Stomach (tissue), 9 donors: Measurements from ENCODE around the gene GOT1. TPM values are rescaled to one million over a fixed set of nuclear protein-coding genes. Genes with fewer than 3 reads are reported as not detected.
A peak's percentile ranks its signal among the peaks of the same experiment; 100 is the strongest.

Experiments
- DNase-seq, 2 donors: peaks; one replicate each; pipeline versions ENCODE4 v3.0.0 to v3.0.0-alpha.2; 2013 to 2019
- H3K27ac ChIP-seq, 5 donors: fragments of 200-600 bp in 4 of 5; sonication (generic) in 4 of 5; one replicate each; pipeline ENCODE4 v1.5.1; 2013 to 2019; ENCODE audit warnings: mild to moderate bottlenecking in 1 of 5, moderate library complexity in 1 of 5
- H3K27me3 ChIP-seq, 3 donors: fragments of 200-600 bp; sonication (generic); one replicate each; pipeline ENCODE4 v1.5.1; 2017 to 2019; ENCODE audit warnings: mixed run types in 1 of 3
- H3K36me3 ChIP-seq, 4 donors: fragments of 200-600 bp; sonication (generic); 1 replicate in 3 of 4; 2 replicates in 1 of 4; pipeline ENCODE4 v1.5.1; 2016 to 2019
- H3K4me1 ChIP-seq, 4 donors: fragments of 200-600 bp; sonication (generic); one replicate each; pipeline ENCODE4 v1.5.1; 2016 to 2019
- H3K4me3 ChIP-seq, 4 donors: fragments of 200-600 bp; sonication (generic) in 3 of 4; one replicate each; pipeline ENCODE4 v1.5.1; 2016 to 2019; ENCODE audit warnings: mild to moderate bottlenecking in 1 of 4
- H3K9me3 ChIP-seq, 4 donors: fragments of 200-600 bp; sonication (generic); one replicate each; pipeline ENCODE4 v1.5.1; 2016 to 2019
- EP300 ChIP-seq: sonication (generic); formaldehyde crosslinking; IDR thresholded peaks from one replicate; pipeline ENCODE4 v1.6.1; 2017; ENCODE audit warnings: antibody characterized with exemption
- POLR2A ChIP-seq, 4 donors: fragments of 450-650 bp; IDR thresholded peaks; one replicate each; pipeline ENCODE4 v1.6.1; 2016; ENCODE audit warnings: antibody characterized with exemption in 4 of 4, control low read depth in 2 of 4, mild to moderate bottlenecking in 1 of 4, moderate library complexity in 1 of 4
- POLR2AphosphoS5 ChIP-seq, 3 donors: sonication (generic); formaldehyde crosslinking; IDR thresholded peaks; one replicate each; pipeline ENCODE4 v1.6.1; 2016; ENCODE audit warnings: antibody characterized with exemption in 3 of 3
- WGBS, 5 donors: extraction: QIAGEN DNeasy Blood & Tissue Kit in 3 of 5; methylation state at CpG; one replicate each; pipeline versions ENCODE4 v1.1.5 to v1.1.7; 2013 to 2018; 5-methylcytosine and 5-hydroxymethylcytosine counted together
- intact Hi-C: fragments of 100-400 bp; cut with DNase I; formaldehyde crosslinking; loops from one replicate; pipeline ENCODE4 v1.15.1; 2023; ENCODE audit warnings: low total_unique reads
- polyA plus RNA-seq, 3 donors: library from polyadenylated mRNA; stranded (reverse); fragments of 200-250 nt; gene quantifications; one replicate each; pipeline ENCODE4 v1.2.3, GENCODE V29; 2013
- total RNA-seq, 5 donors: library from RNA; depleted of rRNA; stranded (reverse); fragments of >200 nt; gene quantifications; one replicate each; pipeline versions ENCODE4 v1.1.0 to v1.2.3, GENCODE V29; 2014 to 2016
- TF ChIP-seq, protein P1 (sequence below), 7 experiments: fragments of 450-650 bp in 4 of 7; fragments of 200-600 bp in 3 of 7; sonication (generic) in 3 of 7; IDR thresholded peaks; one replicate each; pipeline ENCODE4 v1.5.1; 2016 to 2019; ENCODE audit warnings: antibody characterized with exemption in 7 of 7, control low read depth in 2 of 7, mild to moderate bottlenecking in 1 of 7
- donor health status: healthy with polysubstance abuse.
- donor health status: Bipolar disorder and iron deficiency.
- donor health status: healthy.

GOT1 gene
- total and polyA plus RNA-seq, 8 donors, result 25.5 to 131 (median 39.5) TPM

DNA sequence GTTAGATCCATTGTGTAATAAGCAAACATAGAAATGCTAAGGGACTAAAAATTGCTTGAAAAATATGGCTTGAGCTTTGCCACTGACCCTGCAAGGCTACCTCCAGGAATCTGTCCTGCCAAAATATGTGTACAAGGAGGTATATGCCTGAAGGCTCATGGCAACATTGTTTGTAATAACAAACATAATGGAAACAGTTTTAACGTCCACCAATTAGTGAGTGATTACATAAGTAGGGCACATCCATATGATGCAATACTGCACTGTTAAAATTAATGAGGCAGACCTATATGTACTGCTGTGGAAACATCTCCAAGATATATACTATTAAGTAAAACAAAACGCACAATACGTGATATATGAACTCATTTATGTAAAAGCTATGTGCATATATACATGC, 13.1 kb upstream of the GOT1 start:
- Histone ChIP-seq H3K4me3 (no peak overlapping the region), H3K27me3 (peaks cover 0 to 9% (median 0%) of the 10 kb centered on the region in 3 donors), H3K27ac (no peak overlapping the region), H3K36me3 (no peaks in the 10 kb centered on the region), H3K4me1 (no peaks in the 10 kb centered on the region), H3K9me3 (no peaks in the 10 kb centered on the region)
- WGBS, 5 donors, result 66 to 74% (median 71%) methylated on average over 3 of the region's 3 CpGs
- intact Hi-C loops, result no loop called here
- DNase-seq, result no peak
- TF ChIP-seq EP300 (no peak), POLR2A (IDR thresholded peaks at IDR 0.05) (no peak), POLR2AphosphoS5 (IDR thresholded peaks at IDR 0.05) (no peak)
- TF ChIP-seq, protein P1, sequence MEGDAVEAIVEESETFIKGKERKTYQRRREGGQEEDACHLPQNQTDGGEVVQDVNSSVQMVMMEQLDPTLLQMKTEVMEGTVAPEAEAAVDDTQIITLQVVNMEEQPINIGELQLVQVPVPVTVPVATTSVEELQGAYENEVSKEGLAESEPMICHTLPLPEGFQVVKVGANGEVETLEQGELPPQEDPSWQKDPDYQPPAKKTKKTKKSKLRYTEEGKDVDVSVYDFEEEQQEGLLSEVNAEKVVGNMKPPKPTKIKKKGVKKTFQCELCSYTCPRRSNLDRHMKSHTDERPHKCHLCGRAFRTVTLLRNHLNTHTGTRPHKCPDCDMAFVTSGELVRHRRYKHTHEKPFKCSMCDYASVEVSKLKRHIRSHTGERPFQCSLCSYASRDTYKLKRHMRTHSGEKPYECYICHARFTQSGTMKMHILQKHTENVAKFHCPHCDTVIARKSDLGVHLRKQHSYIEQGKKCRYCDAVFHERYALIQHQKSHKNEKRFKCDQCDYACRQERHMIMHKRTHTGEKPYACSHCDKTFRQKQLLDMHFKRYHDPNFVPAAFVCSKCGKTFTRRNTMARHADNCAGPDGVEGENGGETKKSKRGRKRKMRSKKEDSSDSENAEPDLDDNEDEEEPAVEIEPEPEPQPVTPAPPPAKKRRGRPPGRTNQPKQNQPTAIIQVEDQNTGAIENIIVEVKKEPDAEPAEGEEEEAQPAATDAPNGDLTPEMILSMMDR (IDR thresholded peaks at IDR 0.05), result no peak

GRCh38 chr10:99442394-99442793, 12.0 kb upstream of the GOT1 start:
- intact Hi-C loops, result no loop called here
- Histone ChIP-seq H3K9me3 (no peaks in the 10 kb centered on the region), H3K4me3 (no peak overlapping the region), H3K27ac (no peak overlapping the region), H3K36me3 (peaks cover 0 to 3% (median 0%) of the 10 kb centered on the region in 4 donors), H3K4me1 (no peaks in the 10 kb centered on the region), H3K27me3 (peaks cover 0 to 9% (median 0%) of the 10 kb centered on the region in 3 donors)
- no peak for DNase-seq
- WGBS, 5 donors, result 61 to 83% (median 70%) methylated on average over 5 of the region's 5 CpGs
- TF ChIP-seq EP300, result no peak
- no peak for TF ChIP-seq POLR2A (IDR thresholded peaks at IDR 0.05)
- TF ChIP-seq, protein P1 (IDR thresholded peaks at IDR 0.05), result no peak
- TF ChIP-seq POLR2AphosphoS5 (IDR thresholded peaks at IDR 0.05), result no peak

DNA sequence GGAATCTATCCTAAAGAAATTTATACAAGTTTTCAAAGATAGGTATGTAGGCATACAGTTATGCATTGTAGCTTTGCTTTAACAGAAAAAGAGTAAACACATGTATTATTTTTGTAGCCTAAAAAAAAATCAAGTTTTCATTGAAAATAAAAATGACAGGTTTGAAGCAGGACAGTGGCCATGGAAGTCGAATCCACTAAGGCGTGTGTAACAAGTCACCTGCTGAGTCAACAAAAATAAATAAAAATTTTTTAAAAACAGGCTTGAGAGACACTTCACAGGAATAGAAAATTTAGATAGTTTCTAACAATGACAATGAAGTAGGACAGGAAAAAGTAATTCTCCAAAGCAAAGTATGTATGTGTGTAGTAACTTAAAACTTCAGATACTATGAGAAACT, 8.5 kb upstream of the GOT1 start:
- intact Hi-C loops, result loop anchor here (5.0 kb wide), 1 partner anchor 173 kb away; no protein-coding TSS in a partner anchor
- no peak for TF ChIP-seq POLR2A (IDR thresholded peaks at IDR 0.05)
- no peak for TF ChIP-seq EP300
- no peak for TF ChIP-seq POLR2AphosphoS5 (IDR thresholded peaks at IDR 0.05)
- TF ChIP-seq, protein P1 (IDR thresholded peaks at IDR 0.05), result no peak
- Histone ChIP-seq H3K36me3 (peaks cover 0 to 4% (median 3%) of the 10 kb centered on the region in 4 donors), H3K4me1 (peaks cover 2 to 29% (median 19%) of the 10 kb centered on the region in 4 donors), H3K9me3 (no peaks in the 10 kb centered on the region), H3K4me3 (no peak overlapping the region), H3K27me3 (no peaks in the 10 kb centered on the region), H3K27ac (no peak overlapping the region)
- DNase-seq, result no peak
- WGBS, 5 donors, result 84 to 94% (median 88%) methylated on average over 2 of the region's 2 CpGs

DNA sequence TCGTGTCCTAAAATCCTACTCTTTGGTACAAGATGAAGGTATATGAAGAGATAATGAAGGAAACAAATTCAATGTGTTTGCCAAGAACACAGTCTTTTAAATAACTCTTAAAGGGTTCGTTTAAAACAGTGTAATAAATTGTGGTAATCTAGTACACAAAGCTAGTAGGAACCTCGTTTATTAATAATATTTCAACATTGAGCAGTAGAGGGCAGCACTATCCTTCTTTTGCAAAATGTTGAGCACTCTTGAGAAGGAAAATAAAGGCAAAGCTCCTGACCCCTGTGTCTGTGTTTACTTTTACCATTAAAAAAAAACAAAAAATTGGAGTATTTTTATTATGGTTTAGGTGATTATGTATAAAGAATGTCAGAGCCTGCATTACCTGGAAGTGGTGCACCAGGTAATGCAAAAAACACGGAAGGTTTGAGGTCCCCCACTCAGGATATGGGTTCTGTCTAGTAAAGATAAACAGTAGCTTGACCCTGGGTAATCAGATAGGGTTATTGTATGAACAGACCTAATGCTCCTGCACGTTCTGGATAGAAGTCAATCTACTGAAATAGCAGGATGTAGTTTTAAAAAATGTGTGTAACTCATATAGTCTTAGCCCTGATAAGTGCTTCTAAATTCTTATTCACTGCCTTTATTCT, 5.7 kb upstream of the GOT1 start:
- H3K36me3 ChIP-seq, result peaks cover 0 to 7% (median 4%) of the 10 kb centered on the region in 4 donors
- H3K27me3 ChIP-seq, result no peaks in the 10 kb centered on the region
- intact Hi-C loops, result loop anchor here (5.0 kb wide), 1 partner anchor 176 kb away; no protein-coding TSS in a partner anchor
- H3K27ac ChIP-seq, result no peak overlapping the region
- no peaks in the 10 kb centered on the region for H3K9me3 ChIP-seq
- H3K4me3 ChIP-seq, result no peak overlapping the region
- DNase-seq, result peak in 1 of 2 donors; percentile 81
- TF ChIP-seq POLR2AphosphoS5 (IDR thresholded peaks at IDR 0.05), result no peak
- TF ChIP-seq, protein P1 (IDR thresholded peaks at IDR 0.05), result peak in 5 of 7 experiments; percentile 16 to 56 (median 41)
- peaks cover 22 to 56% (median 43%) of the 10 kb centered on the region in 4 donors for H3K4me1 ChIP-seq
- WGBS, 5 donors, result 21 to 30% (median 24%) methylated on average over 5 of the region's 5 CpGs
